GM12875 (cell line): ENCODE results near the gene COTL1.
"Not testable (repeated sequence)": the region's sequence is repeated elsewhere in the genome, so short reads cannot be mapped to it uniquely, and the experiment has no call there.

ENCODE experiments used
- H3K4me3 ChIP-seq: one replicate; pipeline ENCODE4 v1.5.1; 2011; ENCODE audit warnings: low read depth, low read length, control low read depth
- TF ChIP-seq, protein P1 (sequence below): IDR thresholded peaks from 2 replicates; pipeline ENCODE4 v1.5.1; 2011; ENCODE audit warnings: low read depth, mild to moderate bottlenecking, control low read depth, inconsistent platforms, low read length, moderate library complexity, borderline replicate concordance; ENCODE audit not compliant: insufficient read depth

COTL1 gene

DNA sequence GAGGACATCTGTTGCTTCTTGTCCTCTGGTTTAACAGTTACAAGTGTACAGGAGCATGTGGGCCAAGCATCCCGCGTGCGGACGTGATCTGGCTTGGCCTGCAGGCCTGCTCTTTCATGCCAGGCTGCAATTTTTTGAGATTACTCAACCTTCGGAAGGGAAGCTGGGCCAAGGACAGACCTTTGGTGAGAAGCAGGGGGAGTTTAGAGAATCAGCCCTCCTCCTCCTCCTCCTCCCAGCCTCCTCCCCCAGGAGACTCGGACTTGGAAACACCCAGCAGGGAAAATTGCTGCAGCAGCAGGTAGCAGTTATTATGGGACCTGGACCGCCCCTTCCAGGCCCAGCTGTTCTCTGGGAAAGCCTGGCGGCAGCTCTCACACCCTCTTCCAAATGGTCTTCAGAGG, 25.3 kb upstream of the COTL1 start:
- TF ChIP-seq, protein P1, sequence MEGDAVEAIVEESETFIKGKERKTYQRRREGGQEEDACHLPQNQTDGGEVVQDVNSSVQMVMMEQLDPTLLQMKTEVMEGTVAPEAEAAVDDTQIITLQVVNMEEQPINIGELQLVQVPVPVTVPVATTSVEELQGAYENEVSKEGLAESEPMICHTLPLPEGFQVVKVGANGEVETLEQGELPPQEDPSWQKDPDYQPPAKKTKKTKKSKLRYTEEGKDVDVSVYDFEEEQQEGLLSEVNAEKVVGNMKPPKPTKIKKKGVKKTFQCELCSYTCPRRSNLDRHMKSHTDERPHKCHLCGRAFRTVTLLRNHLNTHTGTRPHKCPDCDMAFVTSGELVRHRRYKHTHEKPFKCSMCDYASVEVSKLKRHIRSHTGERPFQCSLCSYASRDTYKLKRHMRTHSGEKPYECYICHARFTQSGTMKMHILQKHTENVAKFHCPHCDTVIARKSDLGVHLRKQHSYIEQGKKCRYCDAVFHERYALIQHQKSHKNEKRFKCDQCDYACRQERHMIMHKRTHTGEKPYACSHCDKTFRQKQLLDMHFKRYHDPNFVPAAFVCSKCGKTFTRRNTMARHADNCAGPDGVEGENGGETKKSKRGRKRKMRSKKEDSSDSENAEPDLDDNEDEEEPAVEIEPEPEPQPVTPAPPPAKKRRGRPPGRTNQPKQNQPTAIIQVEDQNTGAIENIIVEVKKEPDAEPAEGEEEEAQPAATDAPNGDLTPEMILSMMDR, result no peak
- no peak overlapping the region for H3K4me3 ChIP-seq

DNA sequence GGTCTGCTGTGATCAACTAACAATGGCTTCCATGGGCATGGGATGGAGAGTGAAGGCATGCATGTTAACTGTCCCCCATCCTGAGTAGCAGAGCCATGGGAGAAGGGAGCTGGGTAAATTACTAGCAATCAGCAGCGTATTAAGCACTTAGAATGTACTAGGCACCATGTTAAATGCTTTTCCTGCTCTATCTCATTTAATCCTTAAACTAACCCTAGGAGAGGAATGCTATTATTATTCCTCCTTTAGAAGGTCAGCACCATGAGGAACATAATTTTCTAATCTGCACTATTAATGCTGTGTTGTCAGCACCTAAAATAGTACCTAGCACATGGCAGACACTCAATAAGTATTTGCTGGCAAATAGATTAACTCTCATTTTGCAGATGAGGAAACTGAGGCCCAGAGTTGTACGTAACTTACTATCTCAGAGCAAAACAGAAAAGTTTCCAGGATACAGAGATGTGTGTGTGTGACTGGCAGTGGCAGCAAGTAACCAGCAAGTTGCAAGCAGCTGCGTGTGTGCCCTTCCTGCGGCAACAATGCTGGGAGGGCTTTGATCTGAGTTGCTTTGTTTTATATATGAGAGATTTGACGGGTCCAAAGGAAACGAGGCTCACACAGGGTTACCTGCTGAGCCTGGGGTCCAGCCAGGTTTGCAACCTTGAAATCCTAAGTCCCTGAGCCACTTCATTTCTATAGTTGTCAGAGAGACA, 23.9 kb upstream of the COTL1 start:
- TF ChIP-seq, protein P1, result no peak
- no peak overlapping the region for H3K4me3 ChIP-seq

GRCh38 chr16:84640145-84640544, 22.3 kb upstream of the COTL1 start:
- no peak overlapping the region for H3K4me3 ChIP-seq
- TF ChIP-seq, protein P1, result no peak

GRCh38 chr16:84638231-84638806, 20.4 kb upstream of the COTL1 start:
- TF ChIP-seq, protein P1, result no peak
- no peak overlapping the region for H3K4me3 ChIP-seq

GRCh38 chr16:84637709-84638108, 19.8 kb upstream of the COTL1 start:
- TF ChIP-seq, protein P1, result no peak
- H3K4me3 ChIP-seq, result no peak overlapping the region

DNA sequence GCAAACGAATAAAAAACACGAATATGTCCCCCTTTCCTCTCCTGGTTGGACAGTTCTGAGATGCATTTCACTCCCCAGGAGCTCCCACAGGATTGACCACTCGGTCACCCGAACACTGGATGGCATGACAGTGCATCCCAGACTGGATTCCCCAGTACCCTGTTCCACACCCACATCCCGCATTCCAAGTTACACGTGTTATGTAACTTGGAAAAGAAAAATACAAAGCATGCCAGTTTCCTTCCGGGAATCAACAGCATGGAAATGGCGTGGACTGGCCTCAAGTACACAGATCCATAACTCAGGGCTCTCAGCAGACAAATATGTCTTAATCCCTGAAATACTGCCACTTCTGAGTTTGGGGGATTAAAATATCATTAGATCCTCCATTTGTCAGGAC, 17.8 kb upstream of the COTL1 start:
- TF ChIP-seq, protein P1, result no peak
- no peak overlapping the region for H3K4me3 ChIP-seq

DNA sequence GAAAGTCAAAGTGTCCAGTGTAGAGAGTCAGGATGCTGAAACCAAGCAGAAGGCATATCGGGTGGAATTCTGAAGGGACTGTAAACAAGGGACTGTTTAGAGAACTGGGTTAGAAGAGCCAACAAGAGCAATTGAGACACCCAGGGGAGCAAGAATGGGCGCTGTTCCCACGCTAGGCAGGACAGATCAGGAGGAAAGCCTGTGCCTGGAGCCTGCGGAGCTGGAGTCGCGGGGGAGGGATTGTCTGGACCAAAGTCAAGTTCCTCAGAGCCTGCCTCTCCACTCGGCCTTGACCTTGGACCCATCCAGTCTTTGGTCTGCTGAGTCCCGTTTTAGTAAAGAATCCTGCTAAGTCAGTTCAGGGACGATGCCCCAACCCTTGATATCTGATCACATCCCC, 15.7 kb upstream of the COTL1 start:
- TF ChIP-seq, protein P1, result no peak
- H3K4me3 ChIP-seq, result no peak overlapping the region

DNA sequence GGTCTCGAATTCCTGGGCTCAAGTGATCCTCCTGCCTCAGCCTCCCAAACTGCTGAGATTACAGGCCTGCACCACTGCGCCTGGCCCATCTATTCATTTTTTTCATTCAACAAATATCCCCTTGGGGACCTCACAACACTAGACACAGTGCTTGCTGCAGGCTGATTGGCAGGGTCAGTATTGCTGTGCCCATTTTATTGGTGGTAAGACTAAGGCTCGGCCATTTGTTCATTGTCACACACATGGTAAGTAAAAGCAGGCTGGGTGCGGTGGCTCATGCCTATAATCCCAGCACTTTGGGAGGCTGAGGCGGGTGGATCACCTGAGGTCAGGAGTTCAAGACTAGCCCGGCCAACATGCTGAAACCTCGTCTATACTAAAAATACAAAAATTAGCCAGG, 15.0 kb upstream of the COTL1 start:
- not testable (repeated sequence) for H3K4me3 ChIP-seq
